MV-4-11 (cell line): ENCODE results near the gene EPHB4.
"Not testable (repeated sequence)": the region's sequence is repeated elsewhere in the genome, so short reads cannot be mapped to it uniquely, and the experiment has no call there.

Source experiments
- DNase-seq: peaks from one replicate; lab custom pipeline; 2025; lab: John Stamatoyannopoulos, UW

Gene EPHB4

GRCh38 chr7:100827330-100828226, at the start of gene EPHB4:
EPHB4 (minus strand) TSS chr7:100827523; CDS start chr7:100827030, 493 bp downstream.
- DNase-seq: no peak

DNA sequence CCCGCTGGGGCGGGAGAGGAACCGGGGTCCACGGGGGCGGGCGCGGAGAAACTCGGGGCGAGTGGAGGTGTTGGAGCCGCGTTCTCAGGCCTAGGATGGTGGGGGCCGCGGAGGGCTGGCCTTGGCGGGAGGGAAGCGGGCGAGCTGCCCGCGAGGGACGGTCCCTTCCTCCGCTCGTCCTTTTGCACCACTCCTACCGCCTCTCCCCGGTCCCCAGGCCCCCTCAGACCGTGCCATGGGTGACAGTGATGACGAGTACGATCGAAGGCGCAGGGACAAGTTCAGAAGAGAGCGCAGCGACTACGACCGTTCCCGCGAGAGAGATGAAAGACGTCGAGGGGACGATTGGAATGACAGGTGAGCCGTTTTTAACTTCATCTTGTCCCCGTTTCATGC, 48.0 kb upstream of the EPHB4 start:
- no peak for DNase-seq

DNA sequence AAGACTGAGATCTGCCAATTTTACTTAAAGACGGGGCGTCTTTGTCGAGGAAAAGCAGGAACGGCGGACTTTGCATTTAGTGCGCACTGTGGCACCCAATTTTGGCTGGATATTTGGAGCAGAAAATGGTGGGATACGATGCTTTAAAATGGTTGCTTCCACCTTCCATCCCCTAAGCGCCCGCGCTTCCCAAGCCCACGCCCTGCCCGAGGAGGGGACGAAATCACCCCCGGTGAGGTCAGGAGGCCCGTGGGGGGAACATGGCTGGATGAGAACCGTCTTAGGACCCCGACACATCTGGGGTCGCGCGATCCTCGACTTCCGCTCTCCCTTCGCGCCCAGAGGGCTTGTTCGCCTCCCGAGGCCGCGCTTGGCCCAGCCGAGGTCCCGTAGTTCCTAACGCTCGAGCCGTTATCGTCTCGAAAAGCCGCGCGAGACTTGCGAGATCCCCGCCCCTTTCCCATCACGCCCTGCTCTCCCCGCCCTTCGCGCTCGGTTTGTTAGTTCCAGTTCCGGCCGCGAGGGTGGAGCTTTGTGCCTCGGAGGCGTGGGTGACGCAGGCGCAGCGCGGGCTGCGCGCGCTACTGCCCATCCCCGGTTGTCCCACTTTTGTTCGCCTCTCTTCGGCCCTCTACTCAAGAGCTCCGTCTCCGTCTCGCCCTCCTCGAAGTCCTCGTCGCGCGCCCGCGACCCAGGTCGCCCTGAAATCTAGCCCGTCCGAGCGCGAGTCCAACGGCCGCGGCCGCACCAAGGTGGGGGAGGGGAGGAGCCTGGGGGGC, 47.4 kb upstream of the EPHB4 start, which contains the start of gene SRRT:
SRRT (plus strand) TSS at position 527 of the 779 bp plus-strand sequence. CDS start 488 bp downstream, outside the sequence.
- peak; percentile 96 for DNase-seq

- no peak for DNase-seq
Observed at GRCh38 chr7:100874300-100874576, 46.9 kb upstream of the EPHB4 start.

GRCh38 chr7:100873599-100874299, 46.4 kb upstream of the EPHB4 start:
- peak; percentile 27 for DNase-seq

DNA sequence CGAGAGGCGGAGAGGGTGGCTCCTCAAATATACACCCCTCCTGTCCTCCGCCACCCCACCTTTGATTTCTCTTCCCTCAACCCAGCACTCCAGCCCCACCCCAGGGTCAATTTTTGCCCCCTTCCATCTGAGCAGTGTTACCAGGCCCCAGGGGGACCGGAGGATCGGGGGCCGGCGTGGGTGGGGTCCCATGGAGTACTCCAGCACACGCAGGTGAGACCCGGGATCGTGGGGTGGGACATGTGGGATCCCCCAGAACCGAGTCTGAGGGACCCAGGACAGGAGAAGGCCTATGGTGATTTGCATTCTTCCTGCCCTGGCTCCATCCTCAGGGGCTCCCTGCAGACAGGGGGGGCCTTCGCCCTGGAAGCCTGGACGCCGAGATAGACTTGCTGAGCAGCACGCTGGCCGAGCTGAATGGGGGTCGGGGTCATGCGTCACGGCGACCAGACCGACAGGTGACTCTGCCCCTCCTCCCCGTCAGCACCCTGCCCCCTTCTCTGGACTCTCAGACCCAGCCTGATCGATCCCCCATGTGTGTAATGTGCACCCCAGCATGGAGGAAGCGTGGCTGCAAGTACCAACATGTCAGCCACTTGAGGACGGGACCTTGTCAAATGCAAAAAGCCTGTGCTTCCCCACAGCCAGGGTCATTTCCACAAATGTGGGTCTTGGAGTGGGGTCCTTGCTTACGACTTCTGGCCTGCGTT, 40.6 kb upstream of the EPHB4 start:
- no peak for DNase-seq

GRCh38 chr7:100867040-100867775, 39.9 kb upstream of the EPHB4 start, which contains the start of gene TRIP6:
TRIP6 (plus strand) TSS chr7:100867387; CDS start chr7:100867498, 111 bp downstream.
- DNase-seq: peak; percentile 87

GRCh38 chr7:100866729-100867039, 39.4 kb upstream of the EPHB4 start:
- DNase-seq: no peak

- no peak for DNase-seq
Observed at GRCh38 chr7:100865938-100866728, 38.8 kb upstream of the EPHB4 start.

DNA sequence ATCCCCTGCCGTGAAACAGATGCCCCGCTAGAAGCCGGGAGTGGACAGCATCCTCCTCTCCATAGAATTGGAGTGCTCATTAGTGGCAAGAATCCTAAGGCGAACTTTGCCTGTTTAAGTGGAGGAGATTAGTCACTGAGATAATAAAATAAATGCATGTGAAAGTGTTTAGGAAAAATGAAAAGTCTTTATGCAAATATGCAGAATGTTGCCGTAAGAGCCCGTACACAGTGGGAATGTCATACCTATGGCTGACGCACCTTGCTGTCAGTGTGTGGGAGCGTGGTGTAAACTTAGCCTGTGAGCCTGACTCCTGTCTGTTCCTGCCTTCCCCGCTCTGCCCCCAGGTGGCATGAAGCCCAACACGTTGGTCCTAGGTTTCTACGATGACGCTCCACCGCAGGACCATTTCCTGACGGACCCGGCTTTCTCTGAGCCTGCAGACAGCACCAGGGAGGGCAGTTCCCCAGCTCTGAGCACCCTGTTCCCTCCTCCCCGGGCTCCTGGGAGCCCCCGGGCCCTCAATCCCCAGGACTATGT, 38.1 kb upstream of the EPHB4 start:
- no peak for DNase-seq

GRCh38 chr7:100864263-100864845, 37.0 kb upstream of the EPHB4 start:
- no peak for DNase-seq

DNA sequence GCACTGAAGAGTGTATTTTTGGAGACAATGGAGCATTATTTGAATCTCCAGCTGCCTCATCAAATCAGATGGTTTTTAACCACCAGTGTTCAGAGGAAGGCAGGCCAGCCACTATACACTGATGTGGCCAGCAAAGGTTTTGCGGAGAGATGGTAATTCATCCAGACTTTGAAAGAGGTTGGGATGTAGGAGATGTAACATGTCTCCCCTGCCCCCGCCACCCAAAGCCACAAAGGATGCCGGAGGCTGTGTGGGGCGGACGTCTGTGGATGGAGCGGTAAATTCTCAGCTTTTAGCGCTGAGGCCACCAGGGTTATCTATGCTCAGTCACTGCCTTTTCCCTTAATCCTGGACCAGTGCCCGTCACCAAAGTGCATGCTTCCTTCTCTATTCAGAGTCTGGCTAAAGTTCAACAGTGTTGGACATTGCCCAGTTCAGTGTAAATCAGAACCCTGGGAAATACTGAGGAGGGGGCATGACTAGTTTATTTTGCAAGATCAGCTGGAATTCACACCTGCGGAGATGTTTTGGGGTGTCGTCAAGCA, 36.2 kb upstream of the EPHB4 start:
- no peak for DNase-seq

DNA sequence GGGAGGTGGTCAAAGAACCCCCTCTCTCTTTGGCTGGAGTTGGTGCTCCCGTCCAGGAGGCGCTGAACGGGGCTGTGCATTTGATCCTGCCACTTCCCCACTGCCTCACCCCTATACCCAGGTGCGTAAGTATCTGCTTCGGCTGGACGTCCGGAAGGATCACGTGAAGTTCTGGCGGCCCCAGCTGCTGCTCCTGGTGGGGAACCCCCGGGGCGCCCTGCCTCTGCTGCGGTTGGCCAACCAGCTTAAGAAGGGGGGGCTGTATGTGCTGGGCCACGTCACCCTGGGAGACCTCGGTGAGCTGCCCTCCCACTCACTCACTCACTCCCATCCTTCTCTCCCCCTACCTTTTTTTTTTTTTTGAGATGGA, 34.3 kb upstream of the EPHB4 start:
- DNase-seq: no peak

GRCh38 chr7:100860702-100861615, 33.6 kb upstream of the EPHB4 start:
- no peak for DNase-seq

DNA sequence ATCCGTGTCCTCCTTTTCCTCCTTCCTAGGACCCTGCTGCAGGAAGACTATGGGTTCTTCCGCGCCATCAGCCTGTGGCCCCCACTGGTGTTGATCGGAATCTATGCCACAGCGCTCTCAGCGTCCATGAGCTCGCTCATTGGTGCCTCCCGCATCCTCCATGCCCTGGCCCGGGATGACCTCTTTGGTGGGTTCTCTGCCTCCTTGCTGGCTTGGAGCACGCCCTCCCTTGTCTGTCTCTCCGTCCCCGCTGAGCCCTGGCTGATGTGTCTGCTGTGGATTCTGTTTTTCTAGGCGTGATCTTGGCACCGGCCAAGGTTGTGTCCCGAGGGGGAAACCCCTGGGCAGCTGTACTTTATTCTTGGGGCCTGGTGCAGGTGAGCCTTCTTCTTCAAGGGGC, 32.5 kb upstream of the EPHB4 start:
- no peak for DNase-seq

DNA sequence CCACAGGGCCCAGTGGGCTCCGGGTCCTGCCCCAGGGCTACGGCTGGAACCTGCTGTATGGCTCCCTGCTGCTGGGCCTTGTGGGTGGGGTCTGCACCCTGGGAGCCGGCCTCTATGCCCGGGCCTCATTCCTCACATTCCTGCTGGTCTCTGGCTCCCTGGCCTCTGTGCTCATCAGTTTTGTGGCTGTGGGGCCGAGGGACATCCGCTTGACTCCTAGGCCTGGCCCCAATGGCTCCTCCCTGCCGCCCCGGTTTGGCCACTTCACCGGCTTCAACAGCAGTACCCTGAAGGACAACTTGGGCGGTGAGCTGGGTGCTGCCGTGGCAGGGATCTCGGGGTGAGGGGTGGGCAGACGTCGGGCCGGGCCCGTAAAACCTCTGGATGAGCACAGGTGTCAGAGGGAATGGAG, 29.6 kb upstream of the EPHB4 start:
- DNase-seq: no peak

GRCh38 chr7:100855515-100855914, 28.2 kb upstream of the EPHB4 start:
- no peak for DNase-seq

GRCh38 chr7:100854899-100855298, 27.6 kb upstream of the EPHB4 start:
- DNase-seq: not testable (repeated sequence)
